Measurements from ENCODE around the gene CCL14. TPM values are rescaled to one million over a fixed set of nuclear protein-coding genes. Genes with fewer than 3 reads are reported as not detected.

CCL14 gene
- polyA plus RNA-seq (2013), result not detected

GRCh38 chr17:35986643-35987042 lies at the start of gene CCL14:
CCL14 (minus strand) TSS chr17:35986729; CDS start chr17:35986649, 80 bp downstream.
- Histone ChIP-seq H3K4me1 (ENCODE audit: control extremely low read depth in 1 of 4, control insufficient read depth in 4 of 4, insufficient read depth in 4 of 4, low read length in 3 of 4) (no peaks in the 10 kb centered on the region), H3K27ac (ENCODE audit: insufficient read depth in 1 of 2, low read depth in 1 of 2, low read length in 2 of 2, poor library complexity in 1 of 2, severe bottlenecking in 2 of 2) (no peak within 1 kb of the TSS), H3K27me3 (replicated peaks in 2 of 5; ENCODE audit: control insufficient read depth in 4 of 5, insufficient read depth in 5 of 5, low read length in 4 of 5) (no peaks in the 10 kb centered on the region), H3K9me3 (ENCODE audit: control extremely low read depth in 1 of 5, control insufficient read depth in 4 of 5, insufficient read depth in 2 of 5, low read depth in 1 of 5, low read length in 4 of 5) (peaks cover 0 to 2% (median 0%) of the 10 kb centered on the region in 5 experiments), H3K4me3 (ENCODE audit: control insufficient read depth in 1 of 7, extremely low read depth in 1 of 7, insufficient read depth in 4 of 7, low read depth in 2 of 7, low read length in 6 of 7) (no peak within 1 kb of the TSS), H3K36me3 (ENCODE audit: control insufficient read depth in 4 of 4, insufficient read depth in 4 of 4, low read length in 3 of 4) (no peaks in the 10 kb centered on the region)
- DNase-seq, result no peak
- 100% methylated on average over 1 of the region's 1 CpG for WGBS (ENCODE audit: insufficient coverage)
- ChIA-PET CTCF (interaction anchor here (1.3 to 1.6 kb wide), 2 partner anchors 11 to 87 kb away, joined by 4 to 5 read pairs; no protein-coding TSS in a partner anchor), POLR2A (no interaction called here)

- peaks cover 5 to 39% (median 14%) of the 10 kb centered on the region in 4 experiments for H3K4me1 ChIP-seq (ENCODE audit: control extremely low read depth in 1 of 4, control insufficient read depth in 4 of 4, insufficient read depth in 4 of 4, low read length in 3 of 4)
- WGBS (ENCODE audit: insufficient coverage), result no CpG with 5 or more reads among the region's 4 CpGs
- H3K36me3 ChIP-seq (ENCODE audit: control insufficient read depth in 4 of 4, insufficient read depth in 4 of 4, low read length in 3 of 4), result no peaks in the 10 kb centered on the region
- peak in 2 of 3 donors; percentile 64 to 71 for DNase-seq
- H3K27me3 ChIP-seq (replicated peaks in 2 of 5; ENCODE audit: control insufficient read depth in 4 of 5, insufficient read depth in 5 of 5, low read length in 4 of 5), result no peaks in the 10 kb centered on the region
- no peak overlapping the region for H3K27ac ChIP-seq (ENCODE audit: insufficient read depth in 1 of 2, low read depth in 1 of 2, low read length in 2 of 2, poor library complexity in 1 of 2, severe bottlenecking in 2 of 2)
- H3K4me3 ChIP-seq (ENCODE audit: control insufficient read depth in 1 of 7, extremely low read depth in 1 of 7, insufficient read depth in 4 of 7, low read depth in 2 of 7, low read length in 6 of 7), result no peak overlapping the region
- ChIA-PET POLR2A (no interaction called here), CTCF (interaction anchor here (1.3 kb wide), 1 partner anchor 36 kb away, joined by 3 read pairs; no protein-coding TSS in a partner anchor)
- H3K9me3 ChIP-seq (ENCODE audit: control extremely low read depth in 1 of 5, control insufficient read depth in 4 of 5, insufficient read depth in 2 of 5, low read depth in 1 of 5, low read length in 4 of 5), result no peaks in the 10 kb centered on the region
Observed at GRCh38 chr17:36036235-36036634, 49.7 kb upstream of the CCL14 start.

- Histone ChIP-seq H3K9me3 (ENCODE audit: control extremely low read depth in 1 of 5, control insufficient read depth in 4 of 5, insufficient read depth in 2 of 5, low read depth in 1 of 5, low read length in 4 of 5) (no peaks in the 10 kb centered on the region), H3K4me1 (ENCODE audit: control extremely low read depth in 1 of 4, control insufficient read depth in 4 of 4, insufficient read depth in 4 of 4, low read length in 3 of 4) (peaks cover 5 to 39% (median 14%) of the 10 kb centered on the region in 4 experiments), H3K27me3 (replicated peaks in 2 of 5; ENCODE audit: control insufficient read depth in 4 of 5, insufficient read depth in 5 of 5, low read length in 4 of 5) (no peaks in the 10 kb centered on the region), H3K27ac (ENCODE audit: insufficient read depth in 1 of 2, low read depth in 1 of 2, low read length in 2 of 2, poor library complexity in 1 of 2, severe bottlenecking in 2 of 2) (no peak overlapping the region), H3K36me3 (ENCODE audit: control insufficient read depth in 4 of 4, insufficient read depth in 4 of 4, low read length in 3 of 4) (no peaks in the 10 kb centered on the region), H3K4me3 (ENCODE audit: control insufficient read depth in 1 of 7, extremely low read depth in 1 of 7, insufficient read depth in 4 of 7, low read depth in 2 of 7, low read length in 6 of 7) (peak overlapping the region in 2 of 7 experiments; percentile 33 to 35)
- POLR2A ChIA-PET, result no interaction called here
- CTCF ChIA-PET, result no interaction called here
- DNase-seq, result peak; percentile 52 to 87 (median 74)
- WGBS (ENCODE audit: insufficient coverage), result no CpG with 5 or more reads among the region's 3 CpGs
Observed at GRCh38 chr17:36034127-36034526, 47.6 kb upstream of the CCL14 start.

DNA sequence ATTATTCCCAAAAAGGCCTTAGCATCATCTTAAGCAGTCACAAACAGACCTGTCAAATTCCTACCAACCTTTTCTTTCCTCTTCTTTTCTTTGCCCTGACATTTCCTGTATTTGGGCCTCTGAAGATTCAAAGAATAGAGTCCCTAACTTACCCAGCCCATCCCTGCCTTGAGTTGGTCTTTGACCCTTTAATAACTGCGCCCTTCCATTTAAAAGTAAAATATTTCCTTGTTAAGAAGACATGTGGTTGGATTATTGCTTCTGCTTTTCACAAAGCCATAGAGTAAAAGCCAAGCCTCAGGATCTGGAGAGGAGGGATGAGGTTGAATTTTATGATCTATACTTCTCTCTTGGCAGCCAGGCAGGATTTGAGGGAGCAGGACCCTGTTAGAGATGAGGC lies 44.4 kb upstream of the CCL14 start:
- Histone ChIP-seq H3K36me3 (ENCODE audit: control insufficient read depth in 4 of 4, insufficient read depth in 4 of 4, low read length in 3 of 4) (no peaks in the 10 kb centered on the region), H3K4me1 (ENCODE audit: control extremely low read depth in 1 of 4, control insufficient read depth in 4 of 4, insufficient read depth in 4 of 4, low read length in 3 of 4) (peaks cover 3 to 28% (median 10%) of the 10 kb centered on the region in 4 experiments), H3K9me3 (ENCODE audit: control extremely low read depth in 1 of 5, control insufficient read depth in 4 of 5, insufficient read depth in 2 of 5, low read depth in 1 of 5, low read length in 4 of 5) (no peaks in the 10 kb centered on the region), H3K27ac (ENCODE audit: insufficient read depth in 1 of 2, low read depth in 1 of 2, low read length in 2 of 2, poor library complexity in 1 of 2, severe bottlenecking in 2 of 2) (no peak overlapping the region), H3K4me3 (ENCODE audit: control insufficient read depth in 1 of 7, extremely low read depth in 1 of 7, insufficient read depth in 4 of 7, low read depth in 2 of 7, low read length in 6 of 7) (no peak overlapping the region), H3K27me3 (replicated peaks in 2 of 5; ENCODE audit: control insufficient read depth in 4 of 5, insufficient read depth in 5 of 5, low read length in 4 of 5) (no peaks in the 10 kb centered on the region)
- POLR2A ChIA-PET, result no interaction called here
- WGBS (ENCODE audit: insufficient coverage), result no CpG with 5 or more reads among the region's 1 CpG
- no peak for DNase-seq
- CTCF ChIA-PET, result interaction anchor here (1.5 kb wide), 1 partner anchor 118 kb away, joined by 6 read pairs; no protein-coding TSS in a partner anchor

GRCh38 chr17:36027761-36028160 lies 41.2 kb upstream of the CCL14 start:
- H3K27ac ChIP-seq (ENCODE audit: insufficient read depth in 1 of 2, low read depth in 1 of 2, low read length in 2 of 2, poor library complexity in 1 of 2, severe bottlenecking in 2 of 2), result no peak overlapping the region
- ChIA-PET CTCF (interaction anchor here (1.0 kb wide), 1 partner anchor 121 kb away, joined by 3 read pairs; no protein-coding TSS in a partner anchor), POLR2A (no interaction called here)
- H3K27me3 ChIP-seq (replicated peaks in 2 of 5; ENCODE audit: control insufficient read depth in 4 of 5, insufficient read depth in 5 of 5, low read length in 4 of 5), result no peaks in the 10 kb centered on the region
- 33% methylated on average over 4 of the region's 4 CpGs for WGBS (ENCODE audit: insufficient coverage)
- peaks cover 0 to 5% (median 0%) of the 10 kb centered on the region in 5 experiments for H3K9me3 ChIP-seq (ENCODE audit: control extremely low read depth in 1 of 5, control insufficient read depth in 4 of 5, insufficient read depth in 2 of 5, low read depth in 1 of 5, low read length in 4 of 5)
- peaks cover 0 to 1% (median 0%) of the 10 kb centered on the region in 4 experiments for H3K4me1 ChIP-seq (ENCODE audit: control extremely low read depth in 1 of 4, control insufficient read depth in 4 of 4, insufficient read depth in 4 of 4, low read length in 3 of 4)
- no peaks in the 10 kb centered on the region for H3K36me3 ChIP-seq (ENCODE audit: control insufficient read depth in 4 of 4, insufficient read depth in 4 of 4, low read length in 3 of 4)
- no peak for DNase-seq
- no peak overlapping the region for H3K4me3 ChIP-seq (ENCODE audit: control insufficient read depth in 1 of 7, extremely low read depth in 1 of 7, insufficient read depth in 4 of 7, low read depth in 2 of 7, low read length in 6 of 7)

GRCh38 chr17:36024106-36024869 lies 37.8 kb upstream of the CCL14 start:
- ChIA-PET POLR2A (no interaction called here), CTCF (no interaction called here)
- WGBS (ENCODE audit: insufficient coverage), result 100% methylated on average over 5 of the region's 6 CpGs
- no peak overlapping the region for H3K27ac ChIP-seq (ENCODE audit: insufficient read depth in 1 of 2, low read depth in 1 of 2, low read length in 2 of 2, poor library complexity in 1 of 2, severe bottlenecking in 2 of 2)
- no peaks in the 10 kb centered on the region for H3K27me3 ChIP-seq (replicated peaks in 2 of 5; ENCODE audit: control insufficient read depth in 4 of 5, insufficient read depth in 5 of 5, low read length in 4 of 5)
- H3K9me3 ChIP-seq (ENCODE audit: control extremely low read depth in 1 of 5, control insufficient read depth in 4 of 5, insufficient read depth in 2 of 5, low read depth in 1 of 5, low read length in 4 of 5), result peaks cover 0 to 9% (median 3%) of the 10 kb centered on the region in 5 experiments
- no peak overlapping the region for H3K4me3 ChIP-seq (ENCODE audit: control insufficient read depth in 1 of 7, extremely low read depth in 1 of 7, insufficient read depth in 4 of 7, low read depth in 2 of 7, low read length in 6 of 7)
- no peak for DNase-seq
- no peaks in the 10 kb centered on the region for H3K4me1 ChIP-seq (ENCODE audit: control extremely low read depth in 1 of 4, control insufficient read depth in 4 of 4, insufficient read depth in 4 of 4, low read length in 3 of 4)
- H3K36me3 ChIP-seq (ENCODE audit: control insufficient read depth in 4 of 4, insufficient read depth in 4 of 4, low read length in 3 of 4), result no peaks in the 10 kb centered on the region

DNA sequence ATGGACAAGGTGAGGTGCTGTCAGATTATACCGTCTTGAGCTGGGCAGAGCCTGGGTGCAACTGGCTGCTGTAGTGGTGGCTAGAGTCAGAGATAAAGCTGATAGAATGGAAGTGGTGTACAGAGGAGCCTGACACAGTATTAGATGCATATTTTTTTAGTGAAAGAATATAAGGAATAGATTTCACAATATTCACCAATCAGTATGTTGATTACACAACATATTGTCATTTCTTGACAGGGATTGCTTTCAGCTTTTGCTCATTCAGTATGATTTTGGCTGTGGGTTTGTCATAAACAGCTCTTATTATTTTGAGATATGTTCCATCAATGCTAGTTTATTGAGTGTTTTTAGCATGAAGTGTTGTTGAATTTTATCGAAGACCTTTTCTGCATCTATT lies 32.9 kb upstream of the CCL14 start:
- Histone ChIP-seq H3K27me3 (replicated peaks in 2 of 5; ENCODE audit: control insufficient read depth in 4 of 5, insufficient read depth in 5 of 5, low read length in 4 of 5) (no peaks in the 10 kb centered on the region), H3K4me3 (ENCODE audit: control insufficient read depth in 1 of 7, extremely low read depth in 1 of 7, insufficient read depth in 4 of 7, low read depth in 2 of 7, low read length in 6 of 7) (no peak overlapping the region), H3K36me3 (ENCODE audit: control insufficient read depth in 4 of 4, insufficient read depth in 4 of 4, low read length in 3 of 4) (no peaks in the 10 kb centered on the region), H3K9me3 (ENCODE audit: control extremely low read depth in 1 of 5, control insufficient read depth in 4 of 5, insufficient read depth in 2 of 5, low read depth in 1 of 5, low read length in 4 of 5) (peaks cover 0 to 9% (median 3%) of the 10 kb centered on the region in 5 experiments), H3K4me1 (ENCODE audit: control extremely low read depth in 1 of 4, control insufficient read depth in 4 of 4, insufficient read depth in 4 of 4, low read length in 3 of 4) (peaks cover 3 to 8% (median 7%) of the 10 kb centered on the region in 4 experiments), H3K27ac (ENCODE audit: insufficient read depth in 1 of 2, low read depth in 1 of 2, low read length in 2 of 2, poor library complexity in 1 of 2, severe bottlenecking in 2 of 2) (no peak overlapping the region)
- ChIA-PET POLR2A (no interaction called here), CTCF (interaction anchor here (0.6 to 1.1 kb wide), 2 partner anchors 53 to 171 kb away, joined by 3 read pairs; no protein-coding TSS in a partner anchor)
- DNase-seq, result no peak
- 100% methylated on average over 1 of the region's 2 CpGs for WGBS (ENCODE audit: insufficient coverage)

Measured in common myeloid progenitor, CD34-positive (primary cell).